GM12878 (cell line): ENCODE results near the gene CCDC107. TPM values are rescaled to one million over a fixed set of nuclear protein-coding genes. Genes with fewer than 3 reads are reported as not detected.

Source experiments
- EZH2 ChIP-seq: IDR thresholded peaks from 2 replicates; pipeline ENCODE4 v1.6.1; 2012; ENCODE audit warnings: low read depth, mild to moderate bottlenecking, control low read depth, inconsistent platforms, low read length, borderline replicate concordance; ENCODE audit not compliant: control insufficient read depth
- RAD51 ChIP-seq: fragments of 450-650 bp; IDR thresholded peaks from 2 replicates; pipeline ENCODE4 v1.6.1; 2016; ENCODE audit warnings: moderate library complexity, mild to moderate bottlenecking, inconsistent platforms
- RFX5 ChIP-seq: IDR thresholded peaks from 2 replicates; pipeline ENCODE4 v1.6.1; 2011; ENCODE audit warnings: low read depth, low read length, improper control_type of control experiment
- USF1 ChIP-seq: IDR thresholded peaks from 2 replicates; pipeline ENCODE4 v1.6.1; 2011; ENCODE audit warnings: borderline replicate concordance, low read depth, mild to moderate bottlenecking, moderate library complexity, mixed read lengths, low read length; ENCODE audit not compliant: insufficient read depth; ENCODE audit errors: extremely low read length
- ZNF622 ChIP-seq: fragments of 450-650 bp; IDR thresholded peaks from 2 replicates; pipeline ENCODE4 v1.6.1; 2017; ENCODE audit warnings: mild to moderate bottlenecking, inconsistent platforms
- ZNF687 ChIP-seq: fragments of 450-650 bp; IDR thresholded peaks from 2 replicates; pipeline ENCODE4 v1.6.1; 2017; ENCODE audit warnings: mild to moderate bottlenecking, moderate library complexity
- polyA plus RNA-seq, 11 experiments: library from polyadenylated mRNA; depleted of rRNA in 4 of 11; unstranded in 6 of 11; stranded (reverse) in 5 of 11; fragments of >200 nt; fragmentation: Nextera tagmentation in 4 of 11; fragmentation: Illumina TruSeq in 1 of 11; extraction: Ambion mirVana in 4 of 11; extraction: Trizol in 1 of 11; gene quantifications; 1 replicate in 1 of 11; 2 replicates in 10 of 11; pipeline versions ENCODE4 v1.2.1 to v1.2.3, GENCODE V29; 2011 to 2016; ENCODE audit warnings: inconsistent platforms in 2 of 11, missing spikeins in 2 of 11, low read depth in 1 of 11
- total RNA-seq, 4 experiments: library from RNA; depleted of rRNA in 3 of 4; stranded (reverse); fragments of >200 nt in 3 of 4; fragmentation: Illumina TruSeq in 1 of 4; extraction: Trizol in 1 of 4; gene quantifications; 2 replicates each; pipeline versions ENCODE4 v1.2.1 to v1.2.3, GENCODE V29; 2013 to 2021

CCDC107 gene
- total and polyA plus RNA-seq, 10 of the 15 experiments (the other 5 are each of a cell fraction or from before 2014, with no cell fraction given): 0.19 to 18.3 (median 10.6) TPM

- peak; percentile 82 for TF ChIP-seq ZNF687
- TF ChIP-seq RFX5: peak; percentile 96
- TF ChIP-seq USF1: no peak
- TF ChIP-seq EZH2: no peak
- no peak for TF ChIP-seq RAD51
- TF ChIP-seq ZNF622: no peak
Observed at GRCh38 chr9:35616681-35617459, 41.2 kb upstream of the CCDC107 start (continued).
